ENCODE measurements around the gene CSGALNACT2.

GRCh38 chr10:43181146-43181545 is 42.9 kb downstream of the CSGALNACT2 start:
- TF ChIP-seq CTCF (conservative IDR thresholded peaks at IDR 0.05; ENCODE audit: low read depth, low read length) (no peak), EZH2phosphoT487 (IDR thresholded peaks at IDR 0.05; ENCODE audit: borderline replicate concordance, low read length) (no peak), EZH2 (IDR thresholded peaks at IDR 0.05; ENCODE audit: low read length, unreplicated experiment) (no peak)
